Thoracic aorta (tissue), 2 donors: ENCODE data around the gene RNF133. TPM values are rescaled to one million over a fixed set of nuclear protein-coding genes. Genes with fewer than 3 reads are reported as not detected.
A peak's percentile ranks its signal among the peaks of the same experiment; 100 is the strongest.

Experiments used
- ATAC-seq: fragments of 150-250 bp; one replicate; pipeline ENCODE4 v1.8.0; 2017; ENCODE audit warnings: low read depth; ENCODE audit not compliant: insufficient number of reproducible peaks, low FRiP score
- DNase-seq: peaks from one replicate; pipeline ENCODE4 v3.0.0-alpha.2; 2020; ENCODE audit warnings: low spot score
- H3K27ac ChIP-seq, 2 donors: fragments of 200-600 bp; sonication (generic); 1 replicate in 1 of 2; 2 replicates in 1 of 2; pipeline ENCODE4 v1.5.1; 2016; ENCODE audit warnings: mild to moderate bottlenecking in 2 of 2, moderate library complexity in 2 of 2
- H3K27me3 ChIP-seq: fragments of 200-600 bp; sonication (generic); replicated peaks from 2 replicates; pipeline ENCODE4 v1.6.0; 2016; ENCODE audit warnings: mild to moderate bottlenecking; ENCODE audit not compliant: insufficient read depth
- H3K36me3 ChIP-seq: fragments of 200-600 bp; sonication (generic); one replicate; pipeline ENCODE4 v1.5.1; 2016
- H3K4me1 ChIP-seq, 2 donors: fragments of 200-600 bp; sonication (generic); 1 replicate in 1 of 2; 2 replicates in 1 of 2; pipeline versions ENCODE4 v1.5.1 to v1.6.0; 2016; ENCODE audit warnings: low read depth in 2 of 2, mild to moderate bottlenecking in 1 of 2; ENCODE audit not compliant: control insufficient read depth in 1 of 2
- H3K4me3 ChIP-seq: fragments of 200-600 bp; sonication (generic); 2 replicates; pipeline ENCODE4 v1.5.1; 2016; ENCODE audit warnings: mild to moderate bottlenecking
- H3K9me3 ChIP-seq: fragments of 200-600 bp; sonication (generic); 2 replicates; pipeline ENCODE4 v1.5.1; 2016
- total RNA-seq, 2 donors: library from RNA; depleted of rRNA; stranded (reverse); fragments of >200 nt; gene quantifications; one replicate each; pipeline versions ENCODE4 v1.1.0 to v1.2.3, GENCODE V29; 2016
- TF ChIP-seq, protein P1 (sequence below): fragments of 200-600 bp; sonication (generic); IDR thresholded peaks from one replicate; pipeline ENCODE4 v1.5.1; 2019; ENCODE audit warnings: antibody characterized with exemption

The RNF133 gene
- total RNA-seq, 2 donors from 2014 or later: 0.68 to 4.6 TPM

DNA sequence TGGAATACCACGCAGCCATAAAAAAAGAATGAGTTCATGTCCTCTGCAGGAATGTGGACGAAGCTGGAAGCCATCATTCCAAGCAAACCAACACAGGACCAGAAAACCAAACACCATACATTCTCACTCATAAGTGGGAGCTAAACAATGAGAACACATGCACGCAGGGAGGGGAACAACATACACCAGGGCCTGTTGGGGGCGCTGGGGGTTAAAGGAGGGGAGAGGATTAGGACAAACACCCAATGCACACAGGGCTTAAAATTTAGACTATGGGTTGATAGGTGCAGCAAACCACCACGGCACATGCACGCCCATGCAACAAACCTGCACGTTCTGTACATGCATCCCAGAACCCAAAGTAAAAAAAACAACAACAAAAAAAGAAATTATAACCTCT is 23.3 kb downstream of the RNF133 start:
- TF ChIP-seq, protein P1, sequence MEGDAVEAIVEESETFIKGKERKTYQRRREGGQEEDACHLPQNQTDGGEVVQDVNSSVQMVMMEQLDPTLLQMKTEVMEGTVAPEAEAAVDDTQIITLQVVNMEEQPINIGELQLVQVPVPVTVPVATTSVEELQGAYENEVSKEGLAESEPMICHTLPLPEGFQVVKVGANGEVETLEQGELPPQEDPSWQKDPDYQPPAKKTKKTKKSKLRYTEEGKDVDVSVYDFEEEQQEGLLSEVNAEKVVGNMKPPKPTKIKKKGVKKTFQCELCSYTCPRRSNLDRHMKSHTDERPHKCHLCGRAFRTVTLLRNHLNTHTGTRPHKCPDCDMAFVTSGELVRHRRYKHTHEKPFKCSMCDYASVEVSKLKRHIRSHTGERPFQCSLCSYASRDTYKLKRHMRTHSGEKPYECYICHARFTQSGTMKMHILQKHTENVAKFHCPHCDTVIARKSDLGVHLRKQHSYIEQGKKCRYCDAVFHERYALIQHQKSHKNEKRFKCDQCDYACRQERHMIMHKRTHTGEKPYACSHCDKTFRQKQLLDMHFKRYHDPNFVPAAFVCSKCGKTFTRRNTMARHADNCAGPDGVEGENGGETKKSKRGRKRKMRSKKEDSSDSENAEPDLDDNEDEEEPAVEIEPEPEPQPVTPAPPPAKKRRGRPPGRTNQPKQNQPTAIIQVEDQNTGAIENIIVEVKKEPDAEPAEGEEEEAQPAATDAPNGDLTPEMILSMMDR: no peak
- Histone ChIP-seq H3K9me3 (no peaks in the 10 kb centered on the region), H3K4me3 (no peak overlapping the region), H3K4me1 (peaks cover 0 to 13% of the 10 kb centered on the region in 2 donors), H3K27me3 (no peaks in the 10 kb centered on the region), H3K36me3 (no peaks in the 10 kb centered on the region), H3K27ac (no peak overlapping the region)
- DNase-seq (no peak), ATAC-seq (no peak)

DNA sequence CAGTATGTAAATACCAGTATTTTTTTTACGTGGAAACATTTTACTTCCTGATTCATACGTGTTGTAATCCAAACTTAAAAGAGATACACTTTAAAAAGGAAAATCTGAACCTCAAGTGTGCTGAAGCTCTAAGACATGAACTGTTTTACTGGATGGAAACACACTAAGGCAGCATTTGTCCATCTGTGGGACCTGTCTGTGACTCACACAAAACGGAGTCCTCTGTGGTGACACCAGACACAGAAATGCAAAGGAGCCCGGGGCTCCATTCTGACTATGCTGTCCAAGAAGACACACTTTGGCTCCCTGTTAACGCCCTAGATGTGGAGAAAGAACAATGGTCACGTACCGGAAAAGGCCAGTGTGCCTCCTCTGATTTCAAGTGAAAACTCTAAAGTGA is 23.9 kb downstream of the RNF133 start:
- Histone ChIP-seq H3K4me1 (peaks cover 0 to 13% of the 10 kb centered on the region in 2 donors), H3K9me3 (no peaks in the 10 kb centered on the region), H3K27me3 (no peaks in the 10 kb centered on the region), H3K4me3 (peak overlapping the region; percentile 49), H3K27ac (no peak overlapping the region), H3K36me3 (no peaks in the 10 kb centered on the region)
- TF ChIP-seq, protein P1: no peak
- ATAC-seq (no peak), DNase-seq (no peak)

DNA sequence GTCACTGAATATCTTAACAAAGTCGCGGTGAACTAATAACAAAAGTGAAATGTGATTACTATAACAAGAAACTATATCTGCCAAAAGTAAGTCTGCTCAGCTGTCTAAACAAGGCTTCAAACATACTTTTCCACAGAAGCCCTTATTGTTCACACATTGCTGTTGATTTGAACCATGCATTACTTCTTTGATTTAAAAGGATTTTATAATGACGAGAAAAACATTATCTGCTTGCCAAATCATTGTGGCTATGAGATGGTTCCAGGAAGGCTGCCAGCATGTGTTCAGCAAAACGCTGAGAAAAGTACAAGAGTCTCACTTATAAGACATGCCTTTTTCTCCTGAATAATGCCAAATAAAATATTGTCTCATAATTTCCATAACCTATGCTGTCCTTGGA is 24.4 kb downstream of the RNF133 start:
- Histone ChIP-seq H3K36me3 (no peaks in the 10 kb centered on the region), H3K27me3 (no peaks in the 10 kb centered on the region), H3K9me3 (no peaks in the 10 kb centered on the region), H3K4me3 (peak overlapping the region; percentile 49), H3K4me1 (peaks cover 0 to 13% of the 10 kb centered on the region in 2 donors), H3K27ac (no peak overlapping the region)
- DNase-seq (no peak), ATAC-seq (no peak)
- TF ChIP-seq, protein P1: no peak

DNA sequence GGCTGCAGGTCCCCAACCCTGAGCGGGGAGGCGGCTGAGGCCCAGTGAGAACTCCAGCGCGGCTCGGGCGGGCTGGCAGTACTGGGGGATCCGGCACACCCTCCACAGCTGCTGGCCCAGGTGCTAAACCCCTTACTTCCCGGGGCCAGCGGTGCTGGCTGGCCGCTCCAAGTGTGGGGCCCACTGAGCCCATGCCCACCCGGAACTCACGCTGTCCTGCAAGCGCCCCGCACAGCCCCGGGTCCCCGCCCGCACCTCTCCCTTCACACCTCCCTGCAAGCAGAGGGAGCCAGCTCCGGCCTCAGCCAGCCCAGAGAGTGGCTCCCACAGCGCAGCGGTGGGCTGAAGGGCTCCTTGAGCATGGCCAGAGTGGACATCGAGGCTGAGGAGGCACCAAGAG is 25.0 kb downstream of the RNF133 start:
- Histone ChIP-seq H3K9me3 (no peaks in the 10 kb centered on the region), H3K36me3 (no peaks in the 10 kb centered on the region), H3K4me1 (peaks cover 0 to 13% of the 10 kb centered on the region in 2 donors), H3K4me3 (peak overlapping the region; percentile 49), H3K27me3 (no peaks in the 10 kb centered on the region), H3K27ac (no peak overlapping the region)
- TF ChIP-seq, protein P1: no peak
- ATAC-seq: no peak
- DNase-seq: no peak

DNA sequence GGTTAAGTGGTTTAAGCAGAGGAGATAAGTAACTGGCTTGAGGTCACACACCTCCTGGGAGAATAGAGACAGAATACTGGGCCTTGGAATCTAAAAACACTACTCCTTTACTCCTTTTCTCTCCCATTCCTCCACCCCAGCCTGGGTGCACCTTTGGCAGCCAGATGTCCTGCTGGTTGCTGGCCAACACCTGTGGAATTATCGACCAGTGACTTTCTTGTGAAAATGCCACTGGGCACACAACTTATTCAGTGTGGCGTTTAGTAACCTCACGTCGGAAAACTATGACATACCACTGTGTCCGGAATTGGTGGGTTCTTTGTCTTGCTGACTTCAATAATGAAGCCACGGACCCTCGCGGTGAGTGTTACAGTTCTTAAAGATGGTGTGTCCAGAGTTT is 26.4 kb downstream of the RNF133 start:
- no peaks in the 10 kb centered on the region for H3K36me3 ChIP-seq
- H3K27me3 ChIP-seq: no peaks in the 10 kb centered on the region
- no peak for DNase-seq
- H3K27ac ChIP-seq: no peak overlapping the region
- no peak for ATAC-seq
- H3K4me1 ChIP-seq: peaks cover 0 to 13% of the 10 kb centered on the region in 2 donors
- no peak overlapping the region for H3K4me3 ChIP-seq
- H3K9me3 ChIP-seq: no peaks in the 10 kb centered on the region
- TF ChIP-seq, protein P1: no peak
